Prostate gland (tissue), 2 donors: ENCODE results near the gene CNRIP1.

ENCODE experiments used
- CTCF ChIP-seq, 4 experiments: fragments of 200-600 bp in 2 of 4; fragments of 450-650 bp in 2 of 4; sonication (generic) in 2 of 4; IDR thresholded peaks; 1 replicate in 3 of 4; 2 replicates in 1 of 4; pipeline ENCODE4 v1.5.1; 2016 to 2019; ENCODE audit warnings: antibody characterized with exemption in 4 of 4, mild to moderate bottlenecking in 2 of 4, moderate library complexity in 2 of 4
- POLR2A ChIP-seq: fragments of 450-650 bp; IDR thresholded peaks from one replicate; pipeline ENCODE4 v1.6.1; 2016; ENCODE audit warnings: antibody characterized with exemption, mild to moderate bottlenecking
- POLR2AphosphoS5 ChIP-seq: sonication (generic); formaldehyde crosslinking; IDR thresholded peaks from one replicate; pipeline ENCODE4 v1.6.1; 2017; ENCODE audit warnings: antibody characterized with exemption

- TF ChIP-seq CTCF (IDR thresholded peaks at IDR 0.05) (no peak), POLR2AphosphoS5 (no peak), POLR2A (no peak)
Observed at GRCh38 chr2:68253219-68254068, 66.3 kb downstream of the CNRIP1 start.
